TTC549 (cell line): ENCODE measurements around the gene ESRRG.

Experiments
- FAIRE-seq: peaks from 2 replicates; lab custom pipeline; 2012; peaks lifted over from hg19 to GRCh38; lab: Jason Lieb, UNC

The ESRRG gene

DNA sequence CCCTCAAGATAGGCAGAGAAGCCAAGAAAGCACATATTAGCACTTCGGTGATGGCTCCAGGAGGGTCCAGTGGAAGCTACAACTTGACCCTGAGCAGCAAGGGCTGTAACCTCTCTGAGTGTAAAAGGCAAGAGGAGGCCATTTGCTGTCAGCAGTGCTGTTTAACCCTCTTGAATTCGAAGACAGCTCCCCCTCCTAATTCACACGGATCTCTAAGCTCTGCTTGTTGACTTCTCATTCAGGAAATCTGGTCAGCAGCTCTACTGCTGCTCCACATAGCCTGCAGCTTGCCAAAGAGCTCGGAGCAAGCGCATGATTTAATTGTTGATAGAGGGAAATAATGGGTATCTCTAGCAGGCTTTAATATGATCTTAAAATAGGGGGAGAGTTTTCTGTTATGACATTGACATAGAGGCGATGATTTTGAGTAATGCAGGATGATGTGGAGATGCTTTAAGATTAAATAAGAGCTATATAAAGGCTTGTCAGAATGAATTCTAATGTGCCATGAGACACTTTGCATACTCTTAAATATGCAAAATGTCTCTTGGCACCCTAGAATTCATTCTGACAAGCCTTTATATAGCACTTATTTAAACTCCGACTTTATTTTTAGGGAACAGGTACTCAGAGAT is 220.6 kb downstream of the ESRRG start:
- FAIRE-seq, result no peak

DNA sequence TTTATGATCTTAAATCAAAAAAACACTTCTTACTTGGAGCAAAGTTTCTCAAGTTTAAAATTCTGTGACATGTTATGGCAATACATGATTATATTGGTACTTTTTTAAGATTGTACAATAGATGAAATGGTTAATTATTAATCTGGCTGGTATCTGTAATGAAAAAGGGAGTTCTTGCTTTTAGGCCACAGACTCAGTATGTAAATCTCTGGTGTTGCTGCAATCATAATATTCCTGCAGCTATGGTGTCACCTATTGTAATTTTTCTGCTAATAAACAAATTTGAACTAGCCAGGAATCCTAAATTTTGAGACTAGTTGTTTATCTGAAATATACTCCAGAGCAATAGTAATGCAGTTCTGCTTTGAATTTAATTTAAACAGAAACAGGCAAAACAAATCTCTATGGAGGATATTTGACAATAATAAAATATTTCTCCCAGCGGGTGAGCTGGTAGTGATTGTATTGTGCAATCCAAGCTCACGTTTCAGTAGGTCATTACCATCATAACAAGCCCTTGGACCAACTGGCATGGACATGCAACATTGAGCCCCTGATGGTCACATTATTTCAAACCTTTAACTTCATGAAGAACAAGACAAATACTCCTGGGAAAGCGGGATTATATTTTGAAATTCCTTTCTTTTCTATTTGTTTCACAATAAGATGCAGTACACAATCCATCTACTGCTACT is 222.8 kb downstream of the ESRRG start:
- no peak for FAIRE-seq

DNA sequence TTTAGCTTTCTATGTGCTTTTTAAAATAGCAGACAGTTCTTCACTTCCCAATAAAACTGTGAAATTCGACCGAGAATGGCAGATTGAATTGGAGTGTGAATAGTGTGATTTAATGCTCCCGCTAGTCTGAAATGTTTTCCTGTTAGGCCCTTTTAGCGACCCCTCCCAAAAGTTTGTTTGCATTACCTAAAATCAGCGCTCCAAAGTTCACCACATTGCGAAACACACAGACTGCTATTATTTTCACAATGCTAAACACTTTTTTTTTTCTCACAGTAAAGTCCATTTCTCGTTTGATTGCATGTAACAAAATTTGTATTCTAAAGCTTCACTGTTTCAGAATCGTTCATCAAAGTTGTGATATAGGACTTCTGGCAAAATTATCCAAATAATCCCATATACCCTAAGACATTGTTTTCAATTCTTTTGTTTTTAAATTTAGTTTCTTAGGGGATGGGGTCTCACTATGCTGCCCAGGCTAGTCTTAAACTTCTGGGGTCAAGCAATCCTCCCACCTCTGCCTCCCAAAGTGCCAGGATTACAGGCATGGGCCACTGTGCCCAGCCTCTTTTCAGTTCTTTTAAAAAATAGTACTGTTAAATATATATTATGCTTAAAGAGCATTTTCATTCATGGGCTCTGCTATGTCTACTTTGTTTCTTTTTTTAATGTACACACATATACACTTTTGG is 223.5 kb downstream of the ESRRG start:
- no peak for FAIRE-seq

DNA sequence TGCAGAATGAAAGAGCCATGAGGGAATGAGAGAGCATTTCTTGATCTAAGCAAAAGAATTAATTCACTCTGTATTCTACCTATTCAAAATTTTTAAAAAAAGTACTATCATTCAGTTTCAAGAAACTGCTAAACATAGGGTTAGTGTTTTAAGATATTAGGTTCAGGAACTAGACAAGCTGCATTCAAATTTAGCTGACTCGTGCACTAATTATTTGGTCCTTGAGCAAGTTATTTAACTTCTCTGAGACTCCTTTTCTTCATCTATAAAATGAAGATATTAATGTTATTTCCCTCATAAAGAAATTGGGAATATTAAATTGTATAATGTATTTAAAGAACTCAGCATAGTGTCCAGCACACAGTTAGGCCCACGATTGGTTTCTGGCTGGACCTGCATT is 225.0 kb downstream of the ESRRG start:
- FAIRE-seq, result no peak

DNA sequence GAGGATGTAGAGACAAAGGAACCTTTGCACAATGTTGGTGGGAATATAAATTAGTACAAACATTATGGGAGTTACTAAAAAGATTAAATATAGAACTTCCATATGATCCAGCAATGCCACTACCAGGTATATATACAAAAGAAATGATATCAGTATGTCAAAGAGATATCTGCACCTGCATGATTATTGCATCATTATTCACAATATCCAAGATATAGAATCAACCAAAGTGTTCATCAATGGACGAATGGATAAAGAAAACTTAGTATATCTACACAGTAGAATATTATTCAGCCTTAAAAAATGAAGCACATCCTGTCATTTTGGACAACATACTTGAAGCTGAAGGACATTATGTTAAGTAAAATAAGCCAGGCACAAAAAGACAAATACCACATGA is 238.2 kb downstream of the ESRRG start:
- FAIRE-seq, result no peak

DNA sequence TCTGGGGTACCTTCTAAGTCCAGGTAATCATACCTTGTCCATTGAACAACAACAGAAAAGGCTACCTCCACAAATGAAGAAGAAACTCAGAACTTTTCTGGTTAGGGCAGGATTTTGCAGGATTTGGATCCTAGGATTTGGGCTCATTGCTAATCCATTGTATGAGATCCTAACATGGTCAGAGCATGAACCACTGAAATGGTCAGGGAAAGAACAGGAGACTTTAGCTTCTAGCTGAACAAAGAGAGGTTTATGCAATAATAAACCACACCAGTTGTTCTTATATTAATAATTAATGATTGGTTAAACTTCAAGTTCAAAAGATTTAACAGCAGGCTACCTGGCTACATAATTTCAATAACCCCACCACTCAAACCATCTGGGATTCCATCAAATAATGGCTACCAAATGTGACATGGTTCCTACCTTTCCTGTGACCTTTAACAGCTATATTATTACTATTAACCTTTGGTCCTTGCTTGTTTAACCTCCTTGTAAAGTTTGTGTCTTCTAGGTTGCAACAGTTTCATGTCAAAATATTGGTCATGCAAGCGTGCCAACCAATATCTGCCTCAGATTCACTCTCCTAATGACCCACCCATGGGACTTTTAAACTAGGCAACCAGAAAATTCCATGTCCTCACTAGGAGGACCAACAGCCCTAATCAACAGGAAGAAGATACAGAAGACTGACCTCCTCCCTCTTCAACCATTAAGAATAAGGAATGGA is 239.4 kb downstream of the ESRRG start:
- no peak for FAIRE-seq

DNA sequence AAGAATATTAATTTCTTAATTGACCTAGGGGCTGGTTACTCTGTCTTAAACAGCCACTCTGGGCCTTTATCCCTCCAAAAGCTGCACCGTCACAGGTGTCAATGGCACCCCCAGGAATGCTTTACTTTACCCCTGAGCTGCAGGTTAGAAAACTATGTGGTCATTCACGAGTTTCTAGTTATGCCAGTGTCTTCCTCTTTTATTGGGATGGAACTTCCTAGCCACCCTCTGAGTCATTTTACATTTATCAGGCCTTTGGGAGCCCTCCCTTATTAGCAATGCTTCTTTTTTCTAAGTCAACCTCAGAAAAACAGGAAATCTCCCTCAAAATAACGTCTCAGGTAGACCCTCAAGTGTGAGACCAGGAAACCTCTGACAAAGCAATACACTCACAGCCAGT is 240.6 kb downstream of the ESRRG start:
- FAIRE-seq, result no peak

DNA sequence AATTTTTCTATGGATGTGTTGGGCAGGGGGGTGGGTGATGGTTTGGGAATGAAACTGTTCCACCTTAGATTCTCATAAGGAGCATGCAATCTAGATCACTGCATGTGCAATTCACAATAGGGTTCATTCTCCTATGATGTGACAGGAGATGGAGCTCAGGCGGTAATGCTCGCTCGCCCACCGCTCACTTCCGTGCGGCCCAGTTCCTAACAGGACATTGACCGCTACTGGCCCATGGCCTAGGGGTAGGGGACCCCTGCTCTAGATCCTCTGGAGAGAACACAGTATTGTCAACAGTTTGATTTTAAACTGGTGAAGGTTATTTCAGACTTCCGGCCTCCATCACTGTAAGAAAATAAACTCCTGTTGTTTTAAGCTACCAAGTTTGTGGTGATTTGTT is 245.0 kb downstream of the ESRRG start:
- FAIRE-seq, result no peak

DNA sequence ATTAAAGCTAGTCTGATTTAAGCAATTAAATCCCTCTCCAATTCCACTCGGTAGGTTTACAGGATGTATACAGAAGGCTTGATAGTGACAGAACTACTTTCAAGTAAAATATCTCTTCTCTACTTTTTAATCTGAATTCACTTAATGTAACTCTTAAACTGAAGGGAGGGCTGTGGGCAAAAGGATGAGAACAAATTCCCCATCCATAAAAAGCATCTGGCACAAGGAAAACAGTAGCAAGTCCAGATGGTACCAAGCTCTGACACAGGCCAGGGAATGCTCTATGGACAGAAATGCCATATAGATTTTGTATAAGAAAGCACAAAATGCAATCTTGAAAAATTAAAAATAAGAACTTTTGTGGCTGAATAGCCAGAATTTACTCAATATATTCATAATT is 246.9 kb downstream of the ESRRG start:
- FAIRE-seq, result no peak

DNA sequence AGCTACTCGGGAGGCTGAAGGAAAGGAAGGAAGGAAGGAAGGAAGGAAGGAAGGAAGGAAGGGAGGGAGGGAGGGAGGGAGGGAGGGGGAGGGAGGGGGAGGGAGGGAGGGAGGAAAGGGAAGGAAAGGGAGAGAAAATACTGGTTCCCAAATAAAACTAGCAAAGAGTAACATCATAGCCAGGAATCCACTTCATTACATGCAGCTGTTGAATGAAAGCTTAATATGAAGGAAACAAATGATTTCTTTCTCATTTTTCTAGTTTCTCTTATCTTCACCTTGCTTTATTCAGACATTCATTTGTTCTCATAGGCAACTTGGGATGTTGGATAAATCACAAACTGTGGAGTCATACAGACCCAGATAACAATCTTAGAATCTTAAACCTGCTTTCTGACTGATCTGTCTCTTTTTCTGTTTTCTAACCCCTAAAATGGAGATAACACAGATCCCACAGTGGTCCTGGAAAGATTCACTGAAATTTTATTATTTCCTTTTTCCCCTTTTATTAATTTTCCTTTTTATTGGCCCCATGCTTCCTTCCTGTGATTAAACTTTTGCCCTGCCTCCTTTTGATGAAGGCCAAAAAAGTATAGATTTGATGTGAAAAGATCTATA is 247.5 kb downstream of the ESRRG start:
- FAIRE-seq, result no peak

DNA sequence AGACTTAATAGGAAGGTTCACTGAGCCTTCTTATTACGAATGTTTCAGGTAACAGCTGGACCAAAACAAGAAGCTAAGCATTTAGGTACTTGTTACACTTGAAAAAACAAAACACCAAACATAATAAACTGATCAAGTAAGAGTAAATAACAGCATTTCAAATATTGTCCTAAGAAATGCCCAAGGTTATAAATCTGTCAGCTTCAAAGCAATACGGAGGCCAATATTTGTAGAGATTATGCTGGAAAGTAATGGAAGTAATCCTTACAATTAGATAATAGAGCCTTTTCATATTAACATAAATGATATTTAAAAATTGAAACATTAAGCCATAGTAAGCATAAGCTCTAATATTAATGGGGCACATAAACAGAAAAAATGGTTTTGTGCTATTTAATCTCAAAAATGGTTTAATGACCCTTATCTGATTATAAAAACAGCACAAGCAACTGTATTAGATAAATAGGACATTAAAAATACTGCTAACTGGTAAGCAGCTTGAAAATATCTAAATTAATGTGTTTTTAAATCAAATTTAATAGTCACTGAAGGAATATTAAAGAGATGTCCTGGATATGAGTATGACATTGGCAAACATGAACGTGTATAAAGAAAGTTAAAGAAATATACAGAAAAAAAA is 256.9 kb downstream of the ESRRG start:
- FAIRE-seq, result no peak

DNA sequence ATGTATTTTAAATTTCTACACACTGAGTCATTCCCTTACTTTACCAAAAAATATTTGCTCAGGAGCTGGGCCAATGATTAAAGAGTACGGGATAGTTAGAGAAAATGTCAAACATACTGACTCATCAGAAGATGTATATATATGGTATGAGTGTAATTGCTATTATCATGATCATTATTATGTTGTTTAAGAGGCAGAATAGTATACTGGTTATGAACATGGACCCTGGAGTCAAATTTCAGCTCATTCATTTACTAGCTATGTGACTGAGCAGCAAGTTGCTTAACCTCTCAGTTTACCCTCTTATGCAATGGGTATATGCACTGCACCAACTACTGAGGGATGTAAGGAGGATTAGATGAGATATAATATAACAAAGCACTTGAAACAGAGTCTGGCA is 258.7 kb downstream of the ESRRG start:
- FAIRE-seq, result no peak

DNA sequence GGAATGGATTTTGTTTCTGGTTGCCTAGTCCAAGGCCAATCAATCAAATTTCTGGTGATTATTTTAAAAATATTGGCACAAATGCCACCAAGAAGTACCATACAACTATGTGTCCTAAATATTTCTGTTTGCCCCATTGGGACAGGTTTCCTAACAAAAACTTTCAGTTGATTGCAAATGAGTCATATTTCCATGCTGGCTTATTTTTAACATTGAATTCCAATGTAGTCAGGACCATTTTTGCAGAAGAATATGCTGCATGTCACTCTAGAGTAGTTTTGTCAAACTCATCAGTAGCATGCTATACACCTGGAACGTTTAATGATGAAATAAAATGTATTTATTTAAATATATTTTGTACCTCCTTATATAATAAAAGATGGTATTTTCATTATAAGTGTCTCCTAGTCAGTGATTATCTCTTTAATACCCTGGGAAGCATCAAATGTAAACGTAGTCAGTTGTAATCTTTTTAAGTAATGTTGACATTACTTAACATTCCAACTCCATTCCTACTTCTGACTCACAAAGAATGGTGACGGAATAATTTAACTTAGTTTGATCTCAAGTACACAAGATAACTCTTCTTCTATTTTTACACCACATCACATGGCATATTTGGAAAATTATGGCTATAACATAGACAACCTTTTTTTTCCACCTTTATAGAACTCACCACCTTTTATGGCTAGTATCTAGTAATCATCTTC is 261.0 kb downstream of the ESRRG start:
- no peak for FAIRE-seq

DNA sequence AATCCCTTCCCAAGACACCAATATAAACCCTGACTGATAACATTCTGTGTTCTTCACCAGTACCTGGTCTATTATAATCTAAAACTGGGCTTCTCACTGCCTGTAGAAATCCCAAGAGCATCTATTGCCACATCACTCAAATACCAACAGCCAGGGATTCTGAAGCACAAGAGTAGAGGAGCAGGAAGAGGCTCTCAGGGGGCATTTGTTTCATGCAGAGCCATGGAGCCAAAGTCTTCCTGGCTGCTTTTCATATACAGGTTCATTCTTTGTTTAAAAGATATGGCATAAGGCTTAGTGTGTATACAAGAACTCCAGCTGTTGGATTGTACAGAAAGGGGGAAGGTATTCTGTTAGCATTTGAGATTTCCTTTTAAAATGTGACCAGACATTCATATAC is 261.8 kb downstream of the ESRRG start:
- no peak for FAIRE-seq

DNA sequence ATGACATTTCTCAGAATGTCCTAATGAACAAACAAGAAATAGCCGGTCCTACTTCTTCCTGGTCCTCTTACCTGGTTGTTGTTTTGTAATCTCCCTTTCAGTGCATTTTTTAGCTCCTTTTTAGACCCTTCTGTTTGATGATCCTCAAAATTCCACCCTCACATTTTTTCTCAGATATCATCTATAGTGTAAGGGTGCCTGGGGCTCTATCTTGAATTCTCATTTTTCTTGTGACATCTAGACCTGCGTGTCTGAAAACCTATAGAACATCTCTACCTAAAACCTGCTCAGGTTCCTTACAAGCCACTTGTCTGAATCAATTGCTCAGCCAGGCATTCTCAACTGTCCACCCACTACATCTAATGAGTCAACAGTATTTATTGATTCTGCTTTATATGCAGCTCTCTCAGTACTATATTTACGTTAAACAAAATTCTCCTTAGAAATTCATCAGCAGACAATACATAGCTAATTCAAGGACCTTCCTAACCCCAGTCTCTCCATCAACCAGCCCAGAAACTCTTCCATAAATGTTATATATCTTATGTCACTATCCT is 263.5 kb downstream of the ESRRG start:
- FAIRE-seq, result no peak

DNA sequence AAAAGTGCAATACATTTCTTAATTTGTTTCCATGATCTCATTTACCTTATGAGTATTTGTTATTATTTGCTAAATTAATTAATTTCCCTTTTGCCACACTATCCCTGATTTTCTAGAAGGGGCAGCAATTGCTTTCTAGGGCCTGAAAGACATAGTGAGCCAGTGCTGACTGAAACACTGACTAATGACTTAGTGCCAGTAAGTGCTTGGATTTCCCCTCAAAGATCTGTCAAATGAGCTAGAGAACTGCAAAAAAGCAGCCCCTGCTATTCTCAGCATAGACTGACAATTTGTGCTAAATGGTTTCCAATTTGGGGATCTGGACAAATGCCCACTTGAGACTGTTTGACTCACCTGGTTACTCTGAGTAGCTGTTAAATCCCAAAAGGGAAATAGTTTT is 264.4 kb downstream of the ESRRG start:
- FAIRE-seq, result no peak

DNA sequence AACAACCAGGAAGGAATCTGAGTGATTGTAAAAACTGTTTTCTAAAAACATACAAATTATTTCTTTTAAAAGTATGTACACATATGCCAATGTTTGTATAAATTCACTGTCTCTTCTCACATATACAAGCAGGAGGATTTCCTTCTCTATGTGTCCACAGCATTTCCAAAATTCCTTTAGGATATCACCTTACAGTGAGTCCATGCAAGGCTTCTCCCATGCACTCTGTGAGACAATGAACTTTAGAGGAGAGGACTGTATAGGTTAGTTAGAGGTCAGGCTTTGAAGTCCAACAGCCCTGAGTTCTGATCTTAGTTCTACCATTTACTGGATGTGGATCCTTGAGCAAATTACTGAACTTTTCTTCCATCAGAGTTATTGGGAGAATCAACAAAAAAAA is 265.9 kb downstream of the ESRRG start:
- FAIRE-seq, result no peak

DNA sequence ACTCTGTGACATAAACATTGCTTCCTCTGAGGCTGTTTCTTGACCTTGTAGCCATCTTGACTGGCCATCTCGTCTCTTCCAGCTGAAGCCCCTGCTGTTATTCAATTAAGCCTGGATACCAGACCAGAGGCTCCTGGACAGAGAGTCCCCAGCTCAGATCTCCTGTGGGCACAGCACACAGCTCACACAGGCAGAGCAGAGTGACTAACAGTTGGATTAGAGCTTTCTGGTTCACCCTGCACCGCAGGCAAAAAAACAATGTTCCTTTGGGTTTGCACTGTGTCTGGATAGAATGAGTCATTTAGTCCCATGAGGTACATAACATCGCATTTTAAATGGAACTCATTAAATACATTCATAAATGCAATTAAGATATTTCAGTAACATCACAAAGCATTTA is 266.5 kb downstream of the ESRRG start:
- no peak for FAIRE-seq

DNA sequence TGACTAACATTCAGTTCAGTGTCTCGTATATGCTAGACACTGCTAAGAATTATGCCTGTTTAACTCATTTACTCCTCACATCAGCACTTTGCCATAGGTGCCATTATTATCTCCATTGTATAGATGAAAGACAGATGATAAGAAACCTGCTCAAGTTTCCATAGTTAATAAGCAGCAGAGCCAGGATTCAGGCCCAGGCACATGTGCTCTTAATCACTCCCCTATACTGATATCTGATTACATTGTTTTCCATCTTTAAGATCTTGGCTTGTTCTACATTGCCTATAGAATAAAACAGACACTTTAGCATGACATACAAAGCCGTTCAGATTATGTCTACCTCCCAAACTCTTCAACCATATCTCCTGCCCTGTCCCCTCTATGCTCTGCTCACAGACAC is 269.5 kb downstream of the ESRRG start:
- FAIRE-seq, result no peak
